Measurements from ENCODE around the gene ACY1. TPM values are rescaled to one million over a fixed set of nuclear protein-coding genes. Genes with fewer than 3 reads are reported as not detected.

ACY1 gene
- total and polyA plus RNA-seq, 4 donors: 69.5 to 274 (median 238) TPM

DNA sequence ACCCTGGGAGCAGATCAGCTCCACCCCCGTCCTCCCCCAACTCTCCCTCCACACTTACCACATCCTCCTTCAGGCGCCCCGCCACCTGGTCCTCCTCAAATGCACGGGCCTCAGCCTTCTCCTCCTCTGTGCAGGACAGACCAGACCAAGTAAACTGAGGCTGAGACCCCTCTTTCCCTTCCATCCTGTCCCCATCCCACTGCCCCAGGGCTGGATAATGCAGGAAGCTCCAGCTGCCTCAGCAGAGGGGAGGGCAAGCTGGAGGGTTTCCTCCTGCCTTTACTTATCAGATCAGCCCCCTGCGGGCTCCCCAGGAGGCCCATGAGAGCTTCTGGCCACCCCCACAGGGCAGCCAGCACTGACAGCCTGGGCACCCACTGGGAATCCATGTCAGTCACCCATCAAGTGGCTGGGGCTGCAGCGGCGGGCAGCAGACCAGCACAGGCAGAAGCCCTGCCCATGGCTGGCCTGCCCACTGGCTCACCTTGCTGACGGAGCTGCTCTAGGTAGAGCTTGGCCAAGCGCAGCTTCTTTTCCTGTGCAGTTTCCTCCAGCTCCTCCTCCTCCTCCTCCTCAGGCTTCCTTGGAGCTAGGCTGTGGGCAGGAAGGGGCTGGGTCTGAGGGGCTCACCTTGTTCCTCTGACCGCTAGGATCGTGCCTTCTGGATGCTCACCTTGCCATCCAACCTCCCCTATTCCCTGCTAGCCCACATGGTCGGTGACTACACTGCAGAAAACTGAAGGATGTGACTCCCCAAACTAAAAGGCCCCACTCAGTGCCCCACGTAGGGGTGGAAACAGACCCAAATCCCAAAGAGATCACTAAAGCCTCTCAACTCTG is 45.5 kb upstream of the ACY1 start:
- H3K27me3 ChIP-seq (ENCODE audit: control insufficient read depth in 4 of 4, insufficient read depth in 4 of 4, low read length in 3 of 4): no peaks in the 10 kb centered on the region
- no peaks in the 10 kb centered on the region for H3K9me3 ChIP-seq (ENCODE audit: control insufficient read depth in 4 of 4, low read length in 3 of 4)
- H3K36me3 ChIP-seq (ENCODE audit: control insufficient read depth in 4 of 4, insufficient read depth in 3 of 4, low read depth in 1 of 4, low read length in 3 of 4): peaks cover 18 to 51% (median 34%) of the 10 kb centered on the region in 4 donors
- H3K9ac ChIP-seq (ENCODE audit: low read depth in 1 of 2, low read length in 2 of 2): no peak overlapping the region
- no peak overlapping the region for H3K27ac ChIP-seq (ENCODE audit: low read depth in 1 of 2, low read length in 2 of 2)
- WGBS: 92% methylated on average over 13 of the region's 13 CpGs
- no peak overlapping the region for H3K4me3 ChIP-seq (ENCODE audit: low read depth in 1 of 3, low read length in 3 of 3)
- H3K4me1 ChIP-seq (ENCODE audit: control insufficient read depth in 4 of 4, insufficient read depth in 4 of 4, low read length in 3 of 4): peaks cover 5 to 25% (median 17%) of the 10 kb centered on the region in 4 donors
- DNase-seq (ENCODE audit: low spot score): no peak
- no peak for TF ChIP-seq NR2F2 (IDR thresholded peaks at IDR 0.05)
- no peak for TF ChIP-seq HNF4G (IDR thresholded peaks at IDR 0.05)
- TF ChIP-seq, protein P1, sequence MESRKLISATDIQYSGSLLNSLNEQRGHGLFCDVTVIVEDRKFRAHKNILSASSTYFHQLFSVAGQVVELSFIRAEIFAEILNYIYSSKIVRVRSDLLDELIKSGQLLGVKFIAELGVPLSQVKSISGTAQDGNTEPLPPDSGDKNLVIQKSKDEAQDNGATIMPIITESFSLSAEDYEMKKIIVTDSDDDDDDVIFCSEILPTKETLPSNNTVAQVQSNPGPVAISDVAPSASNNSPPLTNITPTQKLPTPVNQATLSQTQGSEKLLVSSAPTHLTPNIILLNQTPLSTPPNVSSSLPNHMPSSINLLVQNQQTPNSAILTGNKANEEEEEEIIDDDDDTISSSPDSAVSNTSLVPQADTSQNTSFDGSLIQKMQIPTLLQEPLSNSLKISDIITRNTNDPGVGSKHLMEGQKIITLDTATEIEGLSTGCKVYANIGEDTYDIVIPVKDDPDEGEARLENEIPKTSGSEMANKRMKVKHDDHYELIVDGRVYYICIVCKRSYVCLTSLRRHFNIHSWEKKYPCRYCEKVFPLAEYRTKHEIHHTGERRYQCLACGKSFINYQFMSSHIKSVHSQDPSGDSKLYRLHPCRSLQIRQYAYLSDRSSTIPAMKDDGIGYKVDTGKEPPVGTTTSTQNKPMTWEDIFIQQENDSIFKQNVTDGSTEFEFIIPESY (IDR thresholded peaks at IDR 0.05): no peak
- no peak for TF ChIP-seq REST (IDR thresholded peaks at IDR 0.05)
- TF ChIP-seq, protein P2, sequence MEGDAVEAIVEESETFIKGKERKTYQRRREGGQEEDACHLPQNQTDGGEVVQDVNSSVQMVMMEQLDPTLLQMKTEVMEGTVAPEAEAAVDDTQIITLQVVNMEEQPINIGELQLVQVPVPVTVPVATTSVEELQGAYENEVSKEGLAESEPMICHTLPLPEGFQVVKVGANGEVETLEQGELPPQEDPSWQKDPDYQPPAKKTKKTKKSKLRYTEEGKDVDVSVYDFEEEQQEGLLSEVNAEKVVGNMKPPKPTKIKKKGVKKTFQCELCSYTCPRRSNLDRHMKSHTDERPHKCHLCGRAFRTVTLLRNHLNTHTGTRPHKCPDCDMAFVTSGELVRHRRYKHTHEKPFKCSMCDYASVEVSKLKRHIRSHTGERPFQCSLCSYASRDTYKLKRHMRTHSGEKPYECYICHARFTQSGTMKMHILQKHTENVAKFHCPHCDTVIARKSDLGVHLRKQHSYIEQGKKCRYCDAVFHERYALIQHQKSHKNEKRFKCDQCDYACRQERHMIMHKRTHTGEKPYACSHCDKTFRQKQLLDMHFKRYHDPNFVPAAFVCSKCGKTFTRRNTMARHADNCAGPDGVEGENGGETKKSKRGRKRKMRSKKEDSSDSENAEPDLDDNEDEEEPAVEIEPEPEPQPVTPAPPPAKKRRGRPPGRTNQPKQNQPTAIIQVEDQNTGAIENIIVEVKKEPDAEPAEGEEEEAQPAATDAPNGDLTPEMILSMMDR (IDR thresholded peaks at IDR 0.05; ENCODE audit: low read depth, low read length, missing input control): no peak

- 93% methylated on average over 9 of the region's 9 CpGs for WGBS
- H3K9me3 ChIP-seq (ENCODE audit: control insufficient read depth in 4 of 4, low read length in 3 of 4): no peaks in the 10 kb centered on the region
- H3K4me1 ChIP-seq (ENCODE audit: control insufficient read depth in 4 of 4, insufficient read depth in 4 of 4, low read length in 3 of 4): peaks cover 10 to 31% (median 23%) of the 10 kb centered on the region in 4 donors
- no peak for TF ChIP-seq SP1 (IDR thresholded peaks at IDR 0.05)
- no peak for TF ChIP-seq EGR1 (IDR thresholded peaks at IDR 0.05; ENCODE audit: low read depth in 2 of 2)
- TF ChIP-seq, protein P3, sequence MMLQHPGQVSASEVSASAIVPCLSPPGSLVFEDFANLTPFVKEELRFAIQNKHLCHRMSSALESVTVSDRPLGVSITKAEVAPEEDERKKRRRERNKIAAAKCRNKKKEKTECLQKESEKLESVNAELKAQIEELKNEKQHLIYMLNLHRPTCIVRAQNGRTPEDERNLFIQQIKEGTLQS (IDR thresholded peaks at IDR 0.05): no peak
- no peak for TF ChIP-seq GABPA (IDR thresholded peaks at IDR 0.05 in 1 of 2, conservative IDR thresholded peaks at IDR 0.05 in 1 of 2)
- TF ChIP-seq REST (IDR thresholded peaks at IDR 0.05): no peak
- TF ChIP-seq, protein P2 (IDR thresholded peaks at IDR 0.05; ENCODE audit: low read depth, low read length, missing input control): no peak
- no peak for TF ChIP-seq NR2F2 (IDR thresholded peaks at IDR 0.05)
- TF ChIP-seq, protein P1 (IDR thresholded peaks at IDR 0.05): no peak
- TF ChIP-seq FOXA1 (IDR thresholded peaks at IDR 0.05): no peak
- no peak for DNase-seq (ENCODE audit: low spot score)
- H3K36me3 ChIP-seq (ENCODE audit: control insufficient read depth in 4 of 4, insufficient read depth in 3 of 4, low read depth in 1 of 4, low read length in 3 of 4): peaks cover 16 to 41% (median 28%) of the 10 kb centered on the region in 4 donors
- H3K27ac ChIP-seq (ENCODE audit: low read depth in 1 of 2, low read length in 2 of 2): no peak overlapping the region
- H3K27me3 ChIP-seq (ENCODE audit: control insufficient read depth in 4 of 4, insufficient read depth in 4 of 4, low read length in 3 of 4): no peaks in the 10 kb centered on the region
- no peak overlapping the region for H3K4me3 ChIP-seq (ENCODE audit: low read depth in 1 of 3, low read length in 3 of 3)
- H3K9ac ChIP-seq (ENCODE audit: low read depth in 1 of 2, low read length in 2 of 2): no peak overlapping the region
Observed at GRCh38 chr3:51938780-51939425, 44.4 kb upstream of the ACY1 start.
